DND-41 (cell line): ENCODE measurements around the gene MRAP2.

Experiments
- ATAC-seq: fragments of 200-7000 bp; cut with Tn5 transposase; 3 replicates; pipeline ENCODE4 v1.9.1; 2021; ENCODE audit warnings: low read depth; ENCODE audit not compliant: insufficient read depth
- DNase-seq: peaks from one replicate; pipeline ENCODE4 v3.0.0-alpha.2; 2020
- H2AFZ ChIP-seq: 2 replicates; pipeline ENCODE4 v1.6.0; 2012; ENCODE audit warnings: low read depth, low read length
- H3K27ac ChIP-seq: 2 replicates; pipeline ENCODE4 v1.5.1; 2012; ENCODE audit warnings: low read length, inconsistent platforms
- H3K27me3 ChIP-seq: fragments of 200-600 bp; sonication (generic); 2 replicates; pipeline ENCODE4 v1.6.0; 2012; ENCODE audit warnings: low read length, mild to moderate bottlenecking, inconsistent platforms; ENCODE audit not compliant: insufficient read depth, poor library complexity
- H3K36me3 ChIP-seq: 2 replicates; pipeline ENCODE4 v1.5.1; 2012; ENCODE audit warnings: low read length, inconsistent platforms; ENCODE audit not compliant: insufficient read depth
- H3K4me1 ChIP-seq: 2 replicates; pipeline ENCODE4 v1.5.1; 2012; ENCODE audit warnings: mild to moderate bottlenecking, low read length; ENCODE audit not compliant: insufficient read depth
- H3K4me2 ChIP-seq: 2 replicates; pipeline ENCODE4 v1.6.0; 2012; ENCODE audit warnings: mild to moderate bottlenecking, moderate library complexity, low read length, inconsistent platforms; ENCODE audit not compliant: insufficient read depth
- H3K4me3 ChIP-seq, 2 experiments: fragments of 200-600 bp in 1 of 2; shearing (Covaris generic) in 1 of 2; 2 replicates each; pipeline ENCODE4 v1.5.1; 2012 to 2016; ENCODE audit warnings: inconsistent platforms in 2 of 2, low read length in 2 of 2, mild to moderate bottlenecking in 2 of 2, low read depth in 1 of 2, moderate library complexity in 1 of 2
- H3K79me2 ChIP-seq: 2 replicates; pipeline ENCODE4 v1.6.0; 2012; ENCODE audit warnings: low read length, inconsistent platforms; ENCODE audit not compliant: insufficient read depth
- H3K9ac ChIP-seq: 2 replicates; pipeline ENCODE4 v1.6.0; 2012; ENCODE audit warnings: low read depth, mild to moderate bottlenecking, inconsistent platforms, low read length, moderate library complexity
- H3K9me3 ChIP-seq: 2 replicates; pipeline ENCODE4 v1.5.1; 2012; ENCODE audit warnings: low read length, moderate library complexity, mild to moderate bottlenecking, inconsistent platforms; ENCODE audit not compliant: insufficient read depth, severe bottlenecking
- H4K20me1 ChIP-seq: 2 replicates; pipeline ENCODE4 v1.6.0; 2012; ENCODE audit warnings: low read length; ENCODE audit not compliant: insufficient read depth
- EZH2 ChIP-seq: IDR thresholded peaks from 3 replicates; pipeline ENCODE4 v1.6.1; 2012; ENCODE audit warnings: borderline replicate concordance, low read depth, mild to moderate bottlenecking, moderate library complexity, low read length, inconsistent platforms; ENCODE audit not compliant: severe bottlenecking
- TF ChIP-seq, protein P1 (sequence below): IDR thresholded peaks from 2 replicates; pipeline ENCODE4 v1.5.1; 2012; ENCODE audit warnings: borderline replicate concordance, low read length, moderate library complexity, mild to moderate bottlenecking; ENCODE audit not compliant: poor library complexity, severe bottlenecking; ENCODE audit errors: extremely low read depth

MRAP2 gene

GRCh38 chr6:84057908-84058307 is 24.3 kb downstream of the MRAP2 start:
- Histone ChIP-seq H3K4me1 (no peaks in the 10 kb centered on the region), H4K20me1 (no peaks in the 10 kb centered on the region), H3K4me3 (no peak overlapping the region), H3K9ac (no peak overlapping the region), H3K27ac (no peak overlapping the region), H3K4me2 (no peak overlapping the region), H3K27me3 (no peaks in the 10 kb centered on the region), H3K36me3 (no peaks in the 10 kb centered on the region), H3K9me3 (no peaks in the 10 kb centered on the region), H2AFZ (no peak overlapping the region), H3K79me2 (no peaks in the 10 kb centered on the region)
- DNase-seq (no peak), ATAC-seq (no peak)
- no peak for TF ChIP-seq EZH2
- TF ChIP-seq, protein P1, sequence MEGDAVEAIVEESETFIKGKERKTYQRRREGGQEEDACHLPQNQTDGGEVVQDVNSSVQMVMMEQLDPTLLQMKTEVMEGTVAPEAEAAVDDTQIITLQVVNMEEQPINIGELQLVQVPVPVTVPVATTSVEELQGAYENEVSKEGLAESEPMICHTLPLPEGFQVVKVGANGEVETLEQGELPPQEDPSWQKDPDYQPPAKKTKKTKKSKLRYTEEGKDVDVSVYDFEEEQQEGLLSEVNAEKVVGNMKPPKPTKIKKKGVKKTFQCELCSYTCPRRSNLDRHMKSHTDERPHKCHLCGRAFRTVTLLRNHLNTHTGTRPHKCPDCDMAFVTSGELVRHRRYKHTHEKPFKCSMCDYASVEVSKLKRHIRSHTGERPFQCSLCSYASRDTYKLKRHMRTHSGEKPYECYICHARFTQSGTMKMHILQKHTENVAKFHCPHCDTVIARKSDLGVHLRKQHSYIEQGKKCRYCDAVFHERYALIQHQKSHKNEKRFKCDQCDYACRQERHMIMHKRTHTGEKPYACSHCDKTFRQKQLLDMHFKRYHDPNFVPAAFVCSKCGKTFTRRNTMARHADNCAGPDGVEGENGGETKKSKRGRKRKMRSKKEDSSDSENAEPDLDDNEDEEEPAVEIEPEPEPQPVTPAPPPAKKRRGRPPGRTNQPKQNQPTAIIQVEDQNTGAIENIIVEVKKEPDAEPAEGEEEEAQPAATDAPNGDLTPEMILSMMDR = no peak

- DNase-seq (no peak), ATAC-seq (no peak)
- no peaks in the 10 kb centered on the region for H3K4me1 ChIP-seq
- H2AFZ ChIP-seq = no peak overlapping the region
- H3K79me2 ChIP-seq = no peaks in the 10 kb centered on the region
- H3K27me3 ChIP-seq = no peaks in the 10 kb centered on the region
- H3K4me3 ChIP-seq = no peak overlapping the region
- H3K36me3 ChIP-seq = no peaks in the 10 kb centered on the region
- H3K9ac ChIP-seq = no peak overlapping the region
- H3K27ac ChIP-seq = no peak overlapping the region
- TF ChIP-seq, protein P1 = no peak
- no peak for TF ChIP-seq EZH2
- H3K4me2 ChIP-seq = no peak overlapping the region
- H3K9me3 ChIP-seq = no peaks in the 10 kb centered on the region
- no peaks in the 10 kb centered on the region for H4K20me1 ChIP-seq
Measured at GRCh38 chr6:84059082-84059481, 25.5 kb downstream of the MRAP2 start.

GRCh38 chr6:84061174-84061573 is 27.6 kb downstream of the MRAP2 start:
- no peaks in the 10 kb centered on the region for H3K9me3 ChIP-seq
- H3K4me1 ChIP-seq = no peaks in the 10 kb centered on the region
- H4K20me1 ChIP-seq = no peaks in the 10 kb centered on the region
- no peak overlapping the region for H3K9ac ChIP-seq
- no peaks in the 10 kb centered on the region for H3K27me3 ChIP-seq
- DNase-seq (no peak), ATAC-seq (no peak)
- no peaks in the 10 kb centered on the region for H3K36me3 ChIP-seq
- no peak overlapping the region for H3K4me2 ChIP-seq
- TF ChIP-seq, protein P1 = no peak
- TF ChIP-seq EZH2 = no peak
- no peak overlapping the region for H2AFZ ChIP-seq
- no peak overlapping the region for H3K27ac ChIP-seq
- no peaks in the 10 kb centered on the region for H3K79me2 ChIP-seq
- no peak overlapping the region for H3K4me3 ChIP-seq
